ENCODE data around the gene ANKRD18A.

GRCh38 chr9:38651400-38652042, 31.1 kb upstream of the ANKRD18A start:
- TF ChIP-seq RAD21 (IDR thresholded peaks at IDR 0.05), result no peak
- TF ChIP-seq MAX (IDR thresholded peaks at IDR 0.05), result no peak
- TF ChIP-seq CTCF (IDR thresholded peaks at IDR 0.05; ENCODE audit: low read depth, low read length, missing input control), result no peak
- no peak for TF ChIP-seq RXRA (IDR thresholded peaks at IDR 0.05)
- no peak for TF ChIP-seq ZBTB33 (IDR thresholded peaks at IDR 0.05)
- no peak for TF ChIP-seq YY1 (IDR thresholded peaks at IDR 0.05)
- no peak for TF ChIP-seq ATF3 (IDR thresholded peaks at IDR 0.05)
- TF ChIP-seq, protein P1, sequence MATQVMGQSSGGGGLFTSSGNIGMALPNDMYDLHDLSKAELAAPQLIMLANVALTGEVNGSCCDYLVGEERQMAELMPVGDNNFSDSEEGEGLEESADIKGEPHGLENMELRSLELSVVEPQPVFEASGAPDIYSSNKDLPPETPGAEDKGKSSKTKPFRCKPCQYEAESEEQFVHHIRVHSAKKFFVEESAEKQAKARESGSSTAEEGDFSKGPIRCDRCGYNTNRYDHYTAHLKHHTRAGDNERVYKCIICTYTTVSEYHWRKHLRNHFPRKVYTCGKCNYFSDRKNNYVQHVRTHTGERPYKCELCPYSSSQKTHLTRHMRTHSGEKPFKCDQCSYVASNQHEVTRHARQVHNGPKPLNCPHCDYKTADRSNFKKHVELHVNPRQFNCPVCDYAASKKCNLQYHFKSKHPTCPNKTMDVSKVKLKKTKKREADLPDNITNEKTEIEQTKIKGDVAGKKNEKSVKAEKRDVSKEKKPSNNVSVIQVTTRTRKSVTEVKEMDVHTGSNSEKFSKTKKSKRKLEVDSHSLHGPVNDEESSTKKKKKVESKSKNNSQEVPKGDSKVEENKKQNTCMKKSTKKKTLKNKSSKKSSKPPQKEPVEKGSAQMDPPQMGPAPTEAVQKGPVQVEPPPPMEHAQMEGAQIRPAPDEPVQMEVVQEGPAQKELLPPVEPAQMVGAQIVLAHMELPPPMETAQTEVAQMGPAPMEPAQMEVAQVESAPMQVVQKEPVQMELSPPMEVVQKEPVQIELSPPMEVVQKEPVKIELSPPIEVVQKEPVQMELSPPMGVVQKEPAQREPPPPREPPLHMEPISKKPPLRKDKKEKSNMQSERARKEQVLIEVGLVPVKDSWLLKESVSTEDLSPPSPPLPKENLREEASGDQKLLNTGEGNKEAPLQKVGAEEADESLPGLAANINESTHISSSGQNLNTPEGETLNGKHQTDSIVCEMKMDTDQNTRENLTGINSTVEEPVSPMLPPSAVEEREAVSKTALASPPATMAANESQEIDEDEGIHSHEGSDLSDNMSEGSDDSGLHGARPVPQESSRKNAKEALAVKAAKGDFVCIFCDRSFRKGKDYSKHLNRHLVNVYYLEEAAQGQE (IDR thresholded peaks at IDR 0.05), result no peak
- no peak for TF ChIP-seq SP1 (IDR thresholded peaks at IDR 0.05)
- no peak for TF ChIP-seq JUND (IDR thresholded peaks at IDR 0.05)
- no peak for TF ChIP-seq FOXA1 (IDR thresholded peaks at IDR 0.05)
- no peak for TF ChIP-seq HNF4G (IDR thresholded peaks at IDR 0.05)
